GM18909 (cell line): ENCODE measurements around the gene SLC8A1.

Source experiments
- ATAC-seq: cut with Tn5 transposase; IDR thresholded peaks from one replicate; pipeline ENCODE4 v1.9.1; 2021; ENCODE audit warnings: mild to moderate bottlenecking; ENCODE audit not compliant: unreplicated experiment, poor library complexity

Gene SLC8A1

GRCh38 chr2:40363231-40363630, 88.7 kb downstream of the SLC8A1 start:
- no peak for ATAC-seq

- ATAC-seq, result no peak
Measured at GRCh38 chr2:40361478-40361877, 90.4 kb downstream of the SLC8A1 start.

- ATAC-seq, result no peak
Measured at GRCh38 chr2:40360652-40361051, 91.2 kb downstream of the SLC8A1 start.

- no peak for ATAC-seq
Measured at GRCh38 chr2:40359811-40360210, 92.1 kb downstream of the SLC8A1 start.

GRCh38 chr2:40358783-40359182, 93.1 kb downstream of the SLC8A1 start:
- ATAC-seq, result no peak

DNA sequence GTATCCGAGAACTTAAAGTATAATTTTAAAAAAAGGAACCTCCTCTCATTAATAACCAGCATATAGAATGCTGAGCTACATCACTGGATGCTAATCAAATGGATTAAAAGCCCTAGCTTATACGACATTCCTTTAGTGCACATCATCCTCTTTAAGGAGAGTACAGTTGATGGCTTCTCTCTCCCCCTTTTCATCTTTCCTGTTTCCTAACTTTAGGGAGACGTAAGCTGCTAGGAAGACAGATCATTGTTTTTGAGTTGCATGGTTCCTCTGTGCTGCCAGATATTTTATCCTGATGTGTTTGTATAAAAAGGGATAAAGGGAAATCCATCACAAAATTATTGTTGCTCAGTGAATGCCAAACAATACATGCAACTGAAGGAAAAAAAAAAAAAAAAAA, 94.2 kb downstream of the SLC8A1 start:
- no peak for ATAC-seq

DNA sequence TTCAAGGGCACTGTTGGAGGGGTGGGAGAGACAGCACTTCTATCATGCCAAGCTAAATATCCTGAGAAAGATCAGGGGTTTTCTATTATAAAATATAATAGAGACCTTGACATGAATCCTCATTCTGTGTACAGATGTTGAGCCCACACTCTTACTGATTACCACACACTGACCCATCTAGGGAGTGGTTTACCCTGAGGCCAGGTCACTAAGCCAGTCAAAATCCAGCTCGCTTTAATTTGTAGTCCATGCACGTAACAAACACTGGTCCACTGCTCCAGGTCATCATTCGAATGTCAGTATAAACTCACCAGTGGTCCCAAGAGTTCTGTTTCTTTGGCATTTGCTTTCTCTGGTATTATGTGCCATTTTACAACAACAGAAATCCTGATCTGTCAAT, 96.4 kb downstream of the SLC8A1 start:
- ATAC-seq, result no peak

- ATAC-seq, result no peak
Measured at GRCh38 chr2:40353231-40353630, 98.7 kb downstream of the SLC8A1 start.

DNA sequence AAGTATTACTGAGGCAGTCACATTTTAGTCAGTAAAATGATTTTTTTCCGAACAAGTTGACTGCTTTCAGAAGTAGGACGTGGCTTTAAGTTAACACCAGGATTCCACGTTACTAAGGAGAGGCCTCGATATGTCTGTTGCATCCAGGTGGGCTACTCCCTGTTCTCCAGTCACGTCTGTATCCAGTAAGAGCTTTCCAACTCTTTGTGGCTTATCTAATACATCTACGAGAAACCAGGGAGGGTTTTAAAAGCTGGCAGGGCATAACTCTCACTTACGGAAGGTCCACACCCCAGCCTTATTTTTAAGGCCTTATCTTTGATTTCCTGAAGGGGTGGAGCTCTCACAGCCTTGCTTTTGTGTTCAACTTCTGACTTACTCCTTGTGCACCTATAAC, 99.2 kb downstream of the SLC8A1 start:
- no peak for ATAC-seq

- ATAC-seq, result no peak
Measured at GRCh38 chr2:40352041-40352702, 99.7 kb downstream of the SLC8A1 start.

GRCh38 chr2:40348665-40349064, 103.2 kb downstream of the SLC8A1 start:
- ATAC-seq, result no peak

GRCh38 chr2:40348038-40348437, 103.9 kb downstream of the SLC8A1 start:
- ATAC-seq, result no peak

- ATAC-seq, result peak; percentile 74
Measured at GRCh38 chr2:40346535-40347354, 105.1 kb downstream of the SLC8A1 start.

GRCh38 chr2:40344364-40344763, 107.5 kb downstream of the SLC8A1 start:
- ATAC-seq, result no peak

- ATAC-seq, result no peak
Measured at GRCh38 chr2:40343902-40344301, 108.0 kb downstream of the SLC8A1 start.

DNA sequence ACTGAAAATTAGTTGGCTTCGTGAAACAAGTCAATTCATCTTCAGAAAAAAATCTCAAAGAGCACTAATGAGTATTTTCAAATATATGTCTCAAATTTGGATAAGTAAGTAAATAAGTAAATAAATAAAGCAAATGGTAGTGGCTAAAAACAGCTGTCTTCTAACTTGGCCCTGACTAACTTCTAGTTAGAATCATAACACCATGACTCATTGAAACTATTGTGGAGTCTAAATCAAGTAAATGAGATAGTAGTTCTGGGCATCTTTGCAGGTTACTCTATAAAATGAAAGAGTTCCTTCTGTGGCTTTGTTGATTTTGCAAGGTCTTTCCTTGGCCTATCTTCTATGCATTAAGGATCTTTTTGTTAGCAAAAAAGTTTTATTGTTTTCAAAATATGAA, 110.7 kb downstream of the SLC8A1 start:
- ATAC-seq, result no peak

DNA sequence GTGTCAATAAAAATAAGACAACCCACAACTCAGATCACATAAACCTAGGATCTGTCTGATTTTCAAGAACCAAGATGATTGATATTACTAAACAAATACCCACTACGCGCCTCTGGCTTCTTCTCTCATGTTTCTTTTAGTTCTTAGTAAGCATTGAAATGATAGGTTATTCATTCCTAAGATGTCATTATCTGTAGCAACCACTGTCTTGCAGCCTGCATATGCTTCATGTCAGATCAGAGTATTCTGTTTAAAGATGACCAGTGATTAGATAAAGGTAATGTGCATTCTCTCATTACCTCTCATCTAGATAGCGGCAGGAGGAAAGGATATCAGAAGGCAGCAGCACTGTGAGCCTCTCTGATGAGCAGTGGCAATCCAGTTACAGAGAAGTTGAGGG, 112.9 kb downstream of the SLC8A1 start:
- no peak for ATAC-seq

GRCh38 chr2:40332191-40332826, 119.6 kb downstream of the SLC8A1 start:
- no peak for ATAC-seq

DNA sequence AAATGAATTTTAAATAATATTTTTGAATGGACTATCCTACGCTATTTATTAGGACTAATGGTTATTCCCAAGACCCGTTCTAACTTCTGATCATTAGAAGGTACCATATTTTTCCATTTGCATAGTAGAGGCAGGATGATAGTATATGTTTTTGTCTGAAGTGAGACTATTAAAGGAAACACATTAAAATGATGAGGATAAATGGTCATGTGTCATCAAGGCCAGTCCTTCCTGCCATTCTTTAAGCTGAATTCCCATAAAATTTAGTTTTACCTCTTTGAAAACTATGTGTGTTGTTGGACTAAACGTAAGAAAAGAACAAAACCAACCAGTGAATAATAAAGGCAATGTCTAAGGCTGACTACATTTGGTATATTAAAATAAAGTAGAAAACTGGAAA, 121.8 kb downstream of the SLC8A1 start:
- ATAC-seq, result no peak

DNA sequence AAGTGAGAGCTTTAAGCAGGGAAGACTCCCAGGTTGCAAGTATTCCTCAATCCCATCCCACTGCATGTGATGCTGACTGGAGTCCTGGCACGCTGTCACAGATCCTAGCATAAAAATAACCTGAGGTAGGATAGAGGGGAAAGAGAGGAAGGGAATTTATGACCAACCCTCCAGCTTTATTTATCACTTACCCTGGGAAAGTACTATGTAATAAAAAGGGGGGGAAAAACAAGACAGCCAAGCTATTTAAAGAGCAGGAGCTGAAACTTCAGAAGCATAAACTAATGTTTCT, 122.2 kb downstream of the SLC8A1 start:
- ATAC-seq, result no peak

DNA sequence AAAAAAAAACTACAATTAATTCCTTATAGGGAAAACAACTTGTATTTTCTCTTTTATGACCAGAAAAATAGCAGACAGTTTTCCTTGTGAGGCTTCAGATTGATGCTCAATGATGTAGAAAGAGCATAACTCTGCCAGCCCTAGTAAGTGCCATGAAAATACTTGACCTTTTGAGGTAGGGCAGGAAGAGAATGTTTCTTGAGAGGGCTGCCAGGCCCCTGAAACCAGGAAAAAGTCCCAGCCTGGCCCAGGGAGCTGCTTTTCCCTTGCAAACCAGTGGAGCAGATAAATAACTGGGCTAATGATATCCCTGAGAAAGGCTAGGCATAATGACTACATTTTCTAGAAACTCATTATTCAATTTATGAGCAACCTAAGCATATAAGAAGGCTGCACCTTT, 126.8 kb downstream of the SLC8A1 start:
- no peak for ATAC-seq

DNA sequence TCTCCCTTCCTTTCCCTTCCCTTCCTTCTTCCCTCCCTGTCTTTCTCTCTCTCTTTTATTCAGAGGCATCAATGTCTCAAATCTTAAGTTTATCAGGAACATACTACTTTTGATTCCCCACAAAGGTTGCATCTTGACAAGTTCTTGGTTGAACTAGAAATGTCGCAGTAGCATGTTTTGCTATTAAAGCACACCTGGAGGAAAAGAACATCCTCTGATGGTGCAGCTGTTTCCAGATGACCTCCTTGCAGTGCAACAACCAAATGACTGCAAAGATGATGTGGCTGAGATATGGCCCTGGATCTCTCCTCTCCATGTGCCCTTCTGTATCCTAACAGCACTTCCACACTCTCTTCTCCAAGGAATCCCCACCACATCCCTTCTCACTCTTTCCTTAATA, 127.2 kb downstream of the SLC8A1 start:
- no peak for ATAC-seq
